Stimulated activated CD8-positive, alpha-beta memory T cell treated with anti-CD3 and anti-CD28 coated beads, Interleukin-15, amount 100 ng/mL, for 1 hour (primary cell): ENCODE data around the gene VNN1.

Source experiments
- DNase-seq: peaks from one replicate; pipeline ENCODE4 v3.0.0-alpha.2; 2020; ENCODE audit warnings: low read depth

VNN1 gene

GRCh38 chr6:132713352-132714134, at the start of gene VNN1:
Gene VNN1 (minus strand): TSS chr6:132714055. CDS start chr6:132714035, 20 bp downstream.
- DNase-seq: no peak

GRCh38 chr6:132763269-132763668, 49.4 kb upstream of the VNN1 start:
- DNase-seq: no peak

- no peak for DNase-seq
These were observed 46.4 kb upstream of the VNN1 start for GRCh38 chr6:132760256-132760655.

GRCh38 chr6:132758689-132759088, 44.8 kb upstream of the VNN1 start:
- no peak for DNase-seq

- no peak for DNase-seq
These were observed 38.4 kb upstream of the VNN1 start for GRCh38 chr6:132752255-132752654.

- no peak for DNase-seq
These were observed 38.0 kb upstream of the VNN1 start for GRCh38 chr6:132751828-132752227.

GRCh38 chr6:132751306-132751705, 37.5 kb upstream of the VNN1 start:
- DNase-seq: no peak

- DNase-seq: no peak
These were observed 36.8 kb upstream of the VNN1 start for GRCh38 chr6:132750455-132751248.

- DNase-seq: no peak
These were observed 35.3 kb upstream of the VNN1 start for GRCh38 chr6:132749111-132749510.

- no peak for DNase-seq
These were observed 34.6 kb upstream of the VNN1 start for GRCh38 chr6:132748446-132748845.

- DNase-seq: no peak
These were observed 32.2 kb upstream of the VNN1 start for GRCh38 chr6:132746048-132746447.

GRCh38 chr6:132742495-132742894, 28.6 kb upstream of the VNN1 start:
- no peak for DNase-seq

- no peak for DNase-seq
These were observed 27.4 kb upstream of the VNN1 start for GRCh38 chr6:132741281-132741680.

GRCh38 chr6:132736239-132736638, 22.4 kb upstream of the VNN1 start:
- DNase-seq: no peak

GRCh38 chr6:132734694-132735236, 20.9 kb upstream of the VNN1 start:
- DNase-seq: no peak

GRCh38 chr6:132733814-132734213, 20.0 kb upstream of the VNN1 start:
- DNase-seq: no peak

GRCh38 chr6:132733283-132733682, 19.4 kb upstream of the VNN1 start:
- DNase-seq: no peak

- DNase-seq: no peak
These were observed 17.2 kb upstream of the VNN1 start for GRCh38 chr6:132731086-132731485.

- no peak for DNase-seq
These were observed 16.7 kb upstream of the VNN1 start for GRCh38 chr6:132730560-132730959.

- DNase-seq: no peak
These were observed 14.8 kb upstream of the VNN1 start for GRCh38 chr6:132728616-132729015.

- no peak for DNase-seq
These were observed 12.7 kb upstream of the VNN1 start for GRCh38 chr6:132726608-132726975.

GRCh38 chr6:132725947-132726607, 12.2 kb upstream of the VNN1 start:
- DNase-seq: no peak

GRCh38 chr6:132725471-132725870, 11.6 kb upstream of the VNN1 start:
- DNase-seq: no peak
